HFF-Myc (cell line): Measurements from ENCODE around the gene TMEM107.

ENCODE experiments used
- DNase-seq: peaks from one replicate; pipeline ENCODE4 v3.0.0-alpha.2; 2011; ENCODE audit warnings: low read depth; ENCODE audit errors: extremely low read depth
- H3K4me3 ChIP-seq: replicated peaks from 2 replicates; pipeline ENCODE4 v1.5.1; 2011; ENCODE audit warnings: low read depth, mild to moderate bottlenecking, control low read depth, low read length
- CTCF ChIP-seq: IDR thresholded peaks from 2 replicates; pipeline ENCODE4 v1.5.1; 2012; ENCODE audit warnings: mild to moderate bottlenecking, low read depth, low read length, control low read depth; ENCODE audit errors: missing control alignments

The TMEM107 gene

GRCh38 chr17:8147141-8147804, 28.9 kb downstream of the TMEM107 start:
- TF ChIP-seq CTCF: no peak
- no peak overlapping the region for H3K4me3 ChIP-seq
- no peak for DNase-seq

- DNase-seq: no peak
- H3K4me3 ChIP-seq: no peak overlapping the region
- TF ChIP-seq CTCF: no peak
Observed at GRCh38 chr17:8146381-8147140, 29.6 kb downstream of the TMEM107 start.

GRCh38 chr17:8145811-8146210, 30.4 kb downstream of the TMEM107 start:
- H3K4me3 ChIP-seq: no peak overlapping the region
- no peak for DNase-seq
- TF ChIP-seq CTCF: no peak

DNA sequence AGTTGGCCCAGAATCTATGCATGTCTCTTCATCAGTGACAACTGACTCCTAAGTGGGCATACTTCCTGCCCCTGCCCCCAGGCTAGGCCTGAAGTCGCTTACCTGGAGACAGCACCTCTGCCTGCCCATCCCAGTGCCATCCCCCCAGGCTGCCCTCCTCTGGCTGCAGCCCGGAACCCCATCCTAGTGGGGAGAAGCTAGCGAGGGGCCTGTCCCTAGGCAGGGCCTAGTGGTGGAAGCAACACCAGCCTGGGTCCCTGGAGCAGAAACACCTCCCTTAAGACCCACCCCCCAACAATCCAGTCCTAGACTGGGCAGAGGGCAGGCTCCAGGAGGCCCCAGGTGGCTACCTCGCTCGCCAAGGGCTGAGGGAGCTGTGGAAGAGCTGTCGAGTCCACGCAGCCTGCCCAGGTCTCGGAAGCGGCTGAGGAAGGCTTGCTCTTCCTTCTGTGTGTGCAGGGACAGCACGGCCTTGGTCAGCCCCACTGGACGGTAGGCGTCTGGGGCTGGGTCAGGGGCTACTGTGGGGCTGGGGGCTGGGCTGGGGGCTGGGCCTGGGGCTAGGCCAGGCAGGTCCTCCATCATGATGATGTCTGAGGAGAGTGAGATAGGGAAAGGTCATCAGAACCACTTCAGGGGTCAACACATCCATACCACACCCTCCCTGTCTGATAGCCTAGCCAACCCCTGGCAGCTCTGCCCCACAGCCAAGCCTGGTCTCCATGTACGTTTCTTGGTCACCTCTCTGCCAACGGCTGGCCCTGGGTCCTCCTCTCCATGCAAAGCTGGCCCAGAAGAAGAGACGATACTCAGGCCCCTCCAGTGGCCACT, 31.6 kb downstream of the TMEM107 start:
- no peak for TF ChIP-seq CTCF
- no peak for DNase-seq
- H3K4me3 ChIP-seq: no peak overlapping the region

DNA sequence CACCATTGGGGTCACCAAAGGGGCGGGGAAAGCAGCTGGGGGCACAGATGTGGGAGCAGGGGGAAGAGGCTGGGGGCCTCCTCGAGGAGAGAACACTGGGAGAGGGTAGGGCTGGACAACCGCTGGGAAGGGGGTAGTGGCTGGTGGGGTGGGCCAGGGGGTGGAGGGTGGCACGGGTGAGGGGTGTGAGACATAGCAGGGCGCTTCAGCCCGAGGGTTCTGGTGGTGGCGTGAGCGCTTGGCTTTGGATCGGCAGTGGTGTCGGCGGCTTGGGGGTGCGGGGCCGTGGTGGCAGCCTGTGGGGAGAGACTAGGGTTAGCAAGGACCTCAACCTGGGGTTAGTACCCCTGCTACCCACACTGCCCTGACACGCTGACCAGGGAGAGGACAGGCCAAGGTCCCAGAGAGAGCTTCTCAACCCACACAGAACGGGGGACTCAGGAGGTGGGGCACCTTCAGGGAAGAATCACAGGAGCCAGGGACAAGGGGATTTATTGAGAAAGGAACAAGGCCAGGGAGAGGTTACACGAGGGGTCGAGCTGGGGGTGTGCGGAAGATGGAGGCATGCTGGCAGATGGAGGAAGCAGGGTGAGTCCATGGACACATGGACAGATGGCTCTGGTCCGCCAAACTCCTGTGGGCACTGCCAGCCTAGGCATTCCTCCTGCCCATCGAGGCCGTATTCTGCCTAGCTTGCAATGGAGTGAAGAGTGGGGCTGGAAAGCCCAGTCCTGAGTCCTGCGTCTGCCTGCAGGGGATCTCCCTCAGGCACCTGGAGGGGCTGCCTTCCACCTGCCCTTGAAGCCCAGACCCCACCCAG, 32.4 kb downstream of the TMEM107 start:
- DNase-seq: no peak
- TF ChIP-seq CTCF: no peak
- H3K4me3 ChIP-seq: no peak overlapping the region

- no peak for DNase-seq
- no peak for TF ChIP-seq CTCF
- H3K4me3 ChIP-seq: no peak overlapping the region
Observed at GRCh38 chr17:8142887-8143580, 33.1 kb downstream of the TMEM107 start.
